ENCODE results near the gene CKB.

Gene CKB

DNA sequence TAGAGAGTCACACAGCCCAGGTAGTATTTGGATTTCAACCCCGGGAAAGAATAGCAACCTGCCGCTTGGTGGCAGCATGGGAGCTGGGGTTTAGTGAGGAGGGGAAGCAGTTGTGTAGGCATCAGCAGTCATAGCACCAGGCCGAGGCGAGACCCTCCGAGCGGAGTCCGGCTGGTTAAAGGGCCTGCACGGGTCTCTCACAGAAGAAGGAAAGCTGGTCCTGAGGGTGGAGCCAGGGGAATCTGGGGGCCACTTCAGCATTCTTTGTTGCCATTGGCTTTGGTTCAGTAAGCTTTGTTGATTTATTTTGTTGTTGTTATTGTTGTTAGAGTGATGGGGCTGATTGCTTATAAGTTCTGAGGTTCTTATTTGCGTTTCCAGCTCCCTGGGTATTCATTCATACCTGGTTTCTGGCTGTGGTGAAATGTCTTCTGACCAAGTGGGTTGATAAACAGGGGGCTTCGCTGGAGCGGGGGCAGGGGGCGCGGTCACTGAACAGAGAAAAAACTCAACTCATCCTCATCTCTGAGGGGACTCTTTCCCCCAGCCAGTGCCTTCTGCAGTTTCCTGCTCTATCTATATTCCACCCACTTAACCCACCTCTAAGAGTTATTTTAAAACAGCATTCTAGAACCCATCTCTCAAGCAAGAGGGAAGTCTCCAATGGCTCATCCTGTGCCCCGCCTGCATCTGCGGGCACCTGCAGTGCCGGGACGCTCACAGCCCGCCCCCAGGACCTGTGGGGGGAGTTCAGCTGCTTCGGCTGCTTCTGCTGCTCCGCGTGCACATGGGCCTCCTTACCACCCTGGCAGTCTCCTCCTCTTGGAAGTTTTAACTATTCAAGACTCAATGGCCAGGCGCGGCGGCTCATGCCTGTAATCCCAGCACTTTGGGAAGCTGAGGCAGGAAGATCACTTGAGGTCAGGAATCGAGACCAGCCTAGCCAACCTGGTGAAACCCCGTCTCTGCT, 11.6 kb downstream of the CKB start:
- DNase-seq: no peak

DNA sequence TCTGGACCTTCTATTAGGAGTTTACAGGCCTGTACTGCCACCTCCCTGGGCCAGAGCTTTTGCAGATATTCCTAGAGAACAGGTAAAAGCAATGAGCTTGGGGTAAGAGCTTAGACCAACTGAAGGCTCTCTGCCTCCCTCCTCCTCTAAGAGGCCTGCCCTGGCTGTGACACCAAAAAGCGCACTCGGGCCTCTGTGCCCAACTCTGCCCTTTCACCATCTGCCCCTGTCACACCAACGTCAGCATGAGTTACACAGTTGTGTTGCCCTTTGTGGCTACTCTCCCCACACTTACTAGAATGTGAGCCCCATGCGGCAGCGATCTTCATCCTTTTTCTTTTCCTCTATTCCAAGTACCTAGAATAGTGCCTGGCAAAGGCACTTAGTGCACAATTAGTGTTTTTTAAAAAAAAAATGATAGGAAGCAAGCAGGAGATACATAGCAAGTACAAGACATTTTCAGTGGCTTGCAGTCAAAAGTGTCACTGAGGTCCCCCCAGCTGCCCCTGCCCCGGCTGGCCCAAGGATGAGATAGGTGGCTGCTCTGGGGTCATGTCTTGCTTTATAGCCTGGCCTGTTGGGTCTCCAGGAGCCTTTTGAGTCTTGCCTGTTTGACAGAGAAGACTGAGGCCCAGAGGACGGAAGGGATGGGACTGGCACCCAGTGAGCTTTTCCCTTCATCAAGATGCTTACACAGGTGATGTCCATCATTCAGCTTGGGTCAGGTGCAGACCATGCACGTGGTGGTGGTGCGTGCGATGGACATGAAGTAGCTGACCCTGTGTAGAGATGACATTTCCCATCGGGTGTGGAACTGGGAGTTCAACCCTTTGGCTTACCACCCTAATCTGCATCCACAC, 12.5 kb downstream of the CKB start:
- DNase-seq: no peak

DNA sequence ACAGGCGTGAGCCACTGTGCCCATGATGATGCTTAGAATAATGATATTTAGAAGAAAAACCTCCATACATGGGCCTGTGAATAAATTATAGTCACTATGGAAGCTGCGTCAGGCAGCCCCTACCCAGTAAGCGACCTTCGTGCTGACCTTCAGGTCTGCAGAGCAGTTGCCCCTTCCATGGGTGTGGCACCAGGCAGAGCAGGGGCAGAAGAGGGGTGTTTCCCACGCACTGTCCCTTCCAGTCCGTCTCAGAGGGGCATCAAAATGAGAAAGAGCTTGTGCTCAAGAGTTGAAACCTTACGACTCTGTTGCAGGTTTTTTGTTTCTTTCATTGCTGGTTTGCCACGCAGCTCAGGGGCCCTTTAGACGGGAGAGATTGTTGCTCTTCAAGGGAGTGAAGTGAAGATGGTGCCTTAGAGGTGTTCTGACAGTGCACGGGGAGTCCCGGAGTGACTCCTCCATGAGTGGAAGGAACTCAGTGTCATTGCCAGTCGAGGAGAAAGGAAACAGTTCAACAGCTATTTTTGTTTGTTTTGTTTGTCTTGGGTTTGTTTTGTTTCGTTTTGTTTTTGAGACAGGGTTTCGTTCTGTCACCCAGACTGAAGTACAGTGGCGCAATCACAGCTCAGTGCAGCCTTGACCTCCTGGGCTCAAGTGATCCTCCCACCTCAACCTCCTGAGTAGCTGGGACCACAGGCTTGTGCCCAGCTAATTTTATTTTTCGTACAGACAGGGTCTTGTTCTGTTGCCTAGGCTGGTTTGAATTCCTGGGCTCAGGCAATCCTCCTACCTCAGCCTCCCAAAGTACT, 13.9 kb downstream of the CKB start:
- no peak for DNase-seq

DNA sequence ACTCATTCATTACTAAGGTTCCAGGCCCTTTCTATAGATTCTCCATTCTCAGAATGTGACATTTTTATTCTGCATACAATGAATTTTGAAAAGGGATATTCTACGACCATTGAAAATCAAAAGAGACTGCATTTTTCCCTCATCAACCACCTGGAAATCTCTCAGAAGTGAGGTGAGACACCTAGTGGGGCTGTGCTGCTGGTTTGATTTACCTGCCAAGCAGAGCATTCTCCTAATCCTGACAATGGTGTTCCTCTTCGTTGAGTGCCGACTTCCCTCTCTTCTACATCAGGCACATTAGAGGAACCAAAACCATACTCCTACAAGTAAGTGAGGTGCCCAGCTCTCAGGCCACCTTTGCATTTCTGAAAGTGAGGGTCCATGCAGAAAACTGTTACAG, 14.9 kb downstream of the CKB start:
- DNase-seq: no peak

DNA sequence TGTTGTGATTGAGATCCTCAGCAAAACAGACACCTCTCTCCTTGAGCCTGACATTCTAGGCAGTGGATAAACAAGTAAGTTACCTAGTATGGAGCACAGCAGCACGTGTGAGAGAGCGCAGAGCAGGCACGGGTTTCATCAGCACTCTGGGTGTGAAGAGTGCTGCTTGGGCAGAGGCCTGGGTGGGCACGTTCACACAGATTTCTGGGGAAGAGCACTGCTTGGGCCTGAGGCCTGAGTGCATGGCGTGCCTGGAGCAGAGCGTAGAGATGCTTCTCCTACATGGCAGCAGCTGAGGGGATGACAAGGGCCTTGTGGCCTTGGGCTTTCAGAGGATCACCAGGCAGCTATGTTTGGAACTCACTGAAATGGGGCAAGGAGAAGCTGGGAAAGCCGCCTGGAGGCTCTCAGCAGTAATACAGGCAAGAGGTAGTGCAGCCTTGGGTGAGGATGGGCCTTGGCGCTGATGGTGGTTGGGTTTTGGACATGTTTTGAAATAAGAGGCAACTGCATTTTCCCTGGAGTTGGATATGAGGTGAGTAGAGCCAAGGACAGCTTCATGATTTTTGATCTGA, 17.6 kb downstream of the CKB start:
- no peak for DNase-seq

DNA sequence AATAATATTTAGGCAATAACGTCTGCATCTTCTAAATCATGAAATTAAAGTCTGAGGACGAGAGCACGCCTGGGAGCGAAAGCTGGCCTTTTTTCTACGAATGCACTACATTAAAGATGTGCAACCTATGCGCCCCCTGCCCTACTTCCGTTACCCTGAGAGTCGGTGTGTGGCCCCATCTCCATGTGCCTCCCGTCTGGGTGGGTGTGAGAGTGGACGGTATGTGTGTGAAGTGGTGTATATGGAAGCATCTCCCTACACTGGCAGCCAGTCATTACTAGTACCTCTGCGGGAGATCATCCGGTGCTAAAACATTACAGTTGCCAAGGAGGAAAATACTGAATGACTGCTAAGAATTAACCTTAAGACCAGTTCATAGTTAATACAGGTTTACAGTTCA, 19.3 kb downstream of the CKB start:
- no peak for DNase-seq

DNA sequence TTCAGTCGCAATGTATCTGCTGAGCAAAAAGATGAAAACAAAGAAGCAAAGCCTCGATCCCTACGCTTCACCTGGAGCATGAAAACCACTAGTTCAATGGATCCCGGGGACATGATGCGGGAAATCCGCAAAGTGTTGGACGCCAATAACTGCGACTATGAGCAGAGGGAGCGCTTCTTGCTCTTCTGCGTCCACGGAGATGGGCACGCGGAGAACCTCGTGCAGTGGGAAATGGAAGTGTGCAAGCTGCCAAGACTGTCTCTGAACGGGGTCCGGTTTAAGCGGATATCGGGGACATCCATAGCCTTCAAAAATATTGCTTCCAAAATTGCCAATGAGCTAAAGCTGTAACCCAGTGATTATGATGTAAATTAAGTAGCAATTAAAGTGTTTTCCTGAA, 19.8 kb downstream of the CKB start:
- no peak for DNase-seq

DNA sequence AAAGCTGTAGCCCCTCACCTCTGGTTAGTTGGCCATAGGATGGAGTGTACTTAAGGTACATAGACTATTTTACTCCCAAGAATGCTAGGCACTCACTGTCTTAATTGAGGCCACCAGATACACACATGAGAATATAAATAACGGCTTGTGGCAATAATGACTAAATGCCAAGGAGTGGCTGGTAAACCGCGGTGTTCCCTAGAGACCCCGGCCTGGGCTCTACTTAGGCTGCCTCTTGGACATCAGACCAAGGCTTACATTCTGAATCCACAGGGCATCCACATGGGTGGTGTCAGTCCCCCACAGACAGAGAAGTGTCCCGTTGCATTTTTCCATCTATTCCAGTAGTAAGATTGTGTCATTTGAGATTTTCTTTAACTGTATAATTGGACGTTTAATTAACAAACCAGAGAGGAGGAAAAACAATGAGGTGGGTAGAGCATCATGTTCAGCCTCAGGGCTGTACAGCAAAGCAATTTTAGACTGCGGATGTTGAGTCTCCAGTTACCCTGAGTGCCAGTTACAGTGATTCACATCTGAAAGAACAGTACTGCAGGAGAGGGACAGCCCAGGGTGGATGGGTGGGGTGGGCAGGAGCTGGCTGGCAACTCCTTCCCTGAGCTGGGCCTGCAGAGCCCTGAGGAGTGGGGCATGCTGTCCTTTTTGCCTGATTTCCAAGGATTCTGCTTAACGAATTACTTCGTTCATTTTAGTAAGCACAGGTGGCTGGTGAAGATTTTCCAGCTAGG, 20.5 kb downstream of the CKB start:
- DNase-seq: no peak

DNA sequence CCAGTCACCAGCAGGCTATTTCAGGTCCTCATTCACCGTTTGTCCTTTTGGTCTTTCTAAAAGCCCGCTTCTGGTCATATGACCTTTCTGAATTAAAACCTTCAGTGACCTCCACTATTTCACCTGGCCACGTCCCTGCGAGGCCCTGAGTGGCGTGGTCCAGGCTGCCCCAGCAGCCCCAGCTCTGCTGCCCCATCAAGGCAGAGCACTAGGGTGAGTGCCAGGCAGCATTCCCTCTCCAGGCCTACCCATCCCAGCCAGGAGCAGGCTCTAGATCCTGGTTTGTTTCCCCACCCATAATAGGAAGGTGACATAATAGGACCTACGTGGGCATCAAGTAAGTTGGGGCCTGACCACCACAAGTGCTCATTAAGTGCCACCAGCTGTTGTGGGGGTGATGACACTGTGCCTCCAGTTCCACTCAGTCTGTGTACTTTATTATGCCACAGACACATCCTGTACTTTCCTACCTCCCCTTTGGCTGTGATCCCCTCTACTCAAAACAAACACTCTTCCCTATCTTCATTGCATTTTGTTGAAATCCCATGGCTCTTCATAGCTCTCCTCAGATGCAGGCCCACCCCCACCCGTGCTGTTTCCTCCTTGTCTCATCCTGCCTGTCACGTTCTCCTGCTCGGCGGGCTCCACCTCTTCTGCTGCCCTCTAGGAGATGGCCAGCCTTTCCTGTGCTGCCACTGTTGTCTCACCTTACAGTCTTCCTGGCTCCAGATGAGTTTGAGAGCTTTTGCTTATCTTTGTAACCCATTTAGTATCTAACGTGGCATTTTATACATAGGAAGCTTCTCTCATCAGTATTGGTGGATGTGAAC, 21.4 kb downstream of the CKB start:
- no peak for DNase-seq

DNA sequence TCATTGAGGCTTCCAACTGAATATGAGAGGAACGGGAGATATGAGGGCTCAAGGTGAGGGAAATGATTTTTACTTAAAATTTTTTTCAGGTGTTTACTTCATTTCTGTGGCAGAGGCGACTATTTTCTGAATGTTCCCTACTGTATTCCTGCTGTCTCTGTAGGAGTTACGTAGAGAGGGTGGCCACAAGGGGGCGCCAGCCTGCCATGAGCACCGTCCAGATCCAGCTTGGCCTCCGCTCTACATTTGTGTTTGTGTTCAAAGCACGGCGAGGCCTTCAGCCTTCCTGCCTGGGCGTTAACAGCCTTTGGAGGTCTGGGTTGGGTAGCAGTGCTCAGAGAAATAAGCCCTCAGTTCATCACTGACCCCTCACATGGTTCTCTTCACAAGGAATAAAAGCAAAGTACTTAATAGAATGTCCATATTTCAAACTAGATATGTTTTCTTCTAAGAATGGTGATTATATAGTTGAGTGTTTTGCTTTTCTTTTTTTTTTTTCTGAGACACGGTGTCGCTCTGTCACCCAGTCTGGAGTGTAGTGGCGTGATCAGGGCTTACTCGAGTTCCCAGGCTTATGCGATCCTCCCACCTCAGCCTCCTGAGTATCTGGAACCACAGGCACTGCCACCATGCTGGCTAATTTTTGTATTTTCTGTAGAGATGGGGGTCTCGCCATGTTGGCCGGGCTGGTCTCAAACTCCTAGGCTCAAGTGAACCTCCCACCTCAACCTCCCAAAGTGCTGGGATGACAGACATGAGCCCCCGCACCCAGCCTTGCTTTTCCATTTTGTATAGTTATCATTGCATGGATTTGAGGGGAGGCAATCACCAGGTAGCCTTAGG, 22.3 kb downstream of the CKB start:
- peak; percentile 74 for DNase-seq

DNA sequence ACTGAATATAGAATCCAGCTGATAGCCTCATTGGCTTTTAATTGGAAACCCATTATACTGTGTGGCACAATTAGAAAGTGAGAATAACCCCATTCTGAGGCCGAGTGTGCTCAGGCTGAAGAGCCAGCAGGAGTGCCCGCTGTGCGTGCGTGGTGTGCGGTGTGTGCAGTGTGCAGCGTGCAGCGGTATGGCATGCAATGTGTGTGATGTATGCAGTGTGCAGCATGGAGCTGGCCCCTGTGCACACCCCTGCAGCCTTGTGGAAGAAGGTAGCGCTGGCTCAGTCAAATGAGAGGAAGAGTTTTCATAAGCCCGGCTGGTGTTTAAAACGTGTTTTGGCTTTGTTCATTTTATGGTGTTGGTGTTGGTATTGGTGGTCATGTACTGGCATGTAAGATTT, 22.9 kb downstream of the CKB start:
- DNase-seq: no peak

DNA sequence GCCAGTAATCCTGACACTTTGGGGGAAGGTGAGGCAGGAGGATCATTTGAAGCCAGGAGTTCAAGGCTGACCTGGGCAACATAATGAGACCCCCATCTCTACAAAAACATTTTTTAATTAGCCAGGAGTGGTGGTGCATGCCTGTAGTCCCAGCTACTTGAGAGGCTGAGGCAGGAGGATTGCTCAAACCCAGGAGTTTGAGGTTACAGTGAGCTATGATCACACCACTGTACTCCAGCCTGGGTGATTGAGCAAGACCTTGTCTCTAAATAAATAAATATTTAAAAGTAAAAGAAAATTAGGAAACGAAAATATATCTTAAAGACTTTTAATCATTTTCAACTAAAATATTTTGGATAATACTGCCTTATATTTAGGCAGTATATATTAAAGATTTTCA, 25.9 kb downstream of the CKB start:
- no peak for DNase-seq

DNA sequence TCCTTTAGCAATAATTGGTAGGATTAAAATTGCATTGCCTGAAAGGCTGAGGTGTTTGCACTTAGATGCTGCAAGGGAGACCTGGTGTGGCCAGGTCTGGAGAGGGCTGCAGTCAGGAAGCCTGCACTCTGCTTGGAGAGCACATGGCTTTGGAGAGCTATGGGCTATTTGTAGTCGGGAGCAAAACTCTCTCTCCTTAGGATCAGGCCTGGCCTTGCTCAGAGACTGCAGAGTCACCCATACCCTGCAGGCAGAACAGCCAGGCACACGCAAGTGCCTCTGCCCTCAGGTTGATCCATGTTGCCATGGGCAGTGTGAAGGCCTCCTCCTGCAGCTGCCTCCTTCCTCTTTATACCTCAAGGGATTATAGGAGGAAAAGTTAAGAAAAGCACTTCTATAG, 26.8 kb downstream of the CKB start:
- DNase-seq: no peak

DNA sequence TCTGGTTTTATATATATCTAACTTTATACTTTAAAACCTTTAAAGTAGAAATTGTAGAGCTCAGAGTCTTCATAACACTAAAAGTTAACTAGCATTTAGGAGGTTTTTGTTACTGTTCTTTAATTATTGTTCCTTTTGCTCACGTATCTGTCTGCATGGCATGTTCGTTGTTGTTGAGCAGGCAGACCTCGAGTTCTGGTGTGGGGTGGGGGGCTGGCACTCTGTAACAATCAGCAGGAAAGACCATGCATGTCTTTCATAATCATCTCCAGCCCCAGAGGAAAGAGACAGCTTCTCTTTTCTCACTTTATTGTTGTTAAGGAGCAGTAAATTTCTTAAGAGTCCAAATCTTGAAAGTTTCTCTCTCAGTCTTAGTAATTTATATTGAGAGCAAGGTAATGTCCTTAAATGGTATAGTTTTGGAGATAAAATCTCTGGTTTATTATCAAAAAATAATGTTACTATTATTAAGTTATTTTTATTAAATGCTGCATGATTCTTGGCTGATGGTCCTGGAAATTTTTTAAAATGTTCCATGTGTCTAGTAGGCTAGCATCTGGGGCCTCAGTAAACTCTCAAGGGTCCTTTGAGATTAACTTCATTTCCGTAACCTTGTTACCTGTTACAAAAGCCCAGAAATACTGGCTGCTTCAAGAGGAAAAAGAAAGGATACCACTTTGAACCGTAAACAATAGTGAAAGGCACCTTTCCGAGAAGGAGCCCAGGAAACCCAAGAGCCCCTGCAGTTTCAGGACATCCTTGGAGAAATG, 30.3 kb downstream of the CKB start:
- no peak for DNase-seq

DNA sequence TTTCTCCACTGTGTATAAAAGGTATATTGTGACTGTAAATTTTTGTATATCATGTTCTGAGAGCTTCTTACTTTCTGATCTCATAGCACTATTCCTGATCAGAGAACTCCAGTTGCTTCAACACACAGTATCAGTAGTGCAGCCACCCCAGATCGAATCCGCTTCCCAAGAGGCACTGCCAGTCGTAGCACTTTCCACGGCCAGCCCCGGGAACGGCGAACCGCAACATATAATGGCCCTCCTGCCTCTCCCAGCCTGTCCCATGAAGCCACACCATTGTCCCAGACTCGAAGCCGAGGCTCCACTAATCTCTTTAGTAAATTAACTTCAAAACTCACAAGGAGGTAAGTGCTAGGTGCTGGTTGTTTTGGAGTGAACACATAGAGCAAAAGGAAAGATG, 30.9 kb downstream of the CKB start:
- DNase-seq: no peak

DNA sequence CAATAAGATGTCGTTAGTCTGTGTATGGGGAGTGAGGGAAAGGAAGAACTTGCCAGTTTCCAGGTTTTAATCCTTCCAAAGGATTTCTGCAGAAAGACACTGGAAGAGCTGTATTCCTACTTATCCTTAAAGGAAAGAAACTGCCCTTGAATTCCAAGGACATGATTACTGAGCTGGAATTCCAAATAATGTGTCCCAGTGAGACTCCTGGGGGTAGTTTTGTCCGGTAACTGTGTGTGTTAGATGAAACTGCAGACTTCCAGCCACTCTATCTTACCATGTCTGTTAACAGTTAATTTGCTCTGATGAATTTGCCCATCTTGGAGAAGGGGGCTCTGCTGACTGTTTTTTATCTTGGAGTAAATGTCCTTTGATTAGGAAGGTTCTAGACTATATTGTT, 33.0 kb downstream of the CKB start:
- no peak for DNase-seq

DNA sequence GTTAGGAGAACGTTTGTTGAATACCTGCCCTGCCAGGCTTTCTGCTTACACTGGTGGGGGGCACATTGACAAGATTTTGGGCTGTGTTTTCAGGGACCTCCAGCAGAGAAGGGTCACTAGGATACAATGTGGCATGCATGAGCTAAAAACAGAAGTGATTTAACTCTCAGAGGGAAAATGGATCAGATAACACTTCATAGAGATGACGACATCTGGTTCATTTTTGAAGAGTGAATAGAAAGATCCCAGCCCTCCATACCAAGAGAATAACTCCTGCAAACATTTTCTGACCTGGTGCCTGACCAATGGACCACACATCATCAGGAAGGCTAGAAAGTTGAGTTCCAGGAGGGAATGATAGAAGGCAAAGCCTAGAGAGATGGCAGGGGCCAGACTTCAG, 33.7 kb downstream of the CKB start:
- no peak for DNase-seq

DNA sequence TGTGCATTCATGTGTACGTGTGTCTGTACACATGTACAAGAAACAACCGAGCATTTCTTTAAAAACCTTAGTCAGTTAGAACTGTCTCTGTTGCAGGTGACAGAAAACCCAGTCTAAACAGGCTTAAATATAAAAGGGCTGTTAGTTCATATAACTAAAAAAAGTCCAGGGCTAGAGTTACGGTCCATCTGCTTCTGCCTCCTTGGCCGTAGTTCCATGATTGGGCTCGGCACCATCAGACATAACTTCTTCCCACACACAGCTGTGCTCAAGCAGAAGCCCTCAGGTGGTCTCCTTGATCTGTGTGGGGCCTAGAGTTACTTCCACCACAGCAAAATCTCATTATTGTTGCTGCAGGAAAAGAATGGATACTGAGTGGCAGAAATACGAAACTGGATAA, 34.6 kb downstream of the CKB start:
- no peak for DNase-seq

DNA sequence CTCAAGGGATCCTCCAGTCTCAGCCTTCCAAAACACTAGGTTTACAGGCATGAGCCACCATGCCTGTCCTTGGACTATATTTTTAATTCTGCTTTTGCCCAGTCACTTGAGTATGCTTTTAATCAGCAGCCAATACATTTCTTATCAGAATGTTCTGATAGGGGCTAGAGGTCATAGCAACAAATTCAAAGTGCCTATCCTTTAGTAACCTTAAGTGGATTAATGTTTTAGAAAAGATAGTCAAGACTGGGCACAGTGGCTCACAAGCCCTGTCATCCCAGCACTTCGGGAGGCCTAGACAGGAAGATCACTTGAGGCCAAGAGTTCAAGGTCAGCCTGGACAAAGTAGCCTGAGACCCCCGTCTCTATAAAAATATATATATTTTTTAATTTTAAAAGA, 37.1 kb downstream of the CKB start:
- no peak for DNase-seq
